CD14-positive monocyte (primary cell): ENCODE data around the gene KRTAP2-1. TPM values are rescaled to one million over a fixed set of nuclear protein-coding genes. Genes with fewer than 3 reads are reported as not detected.

Experiments used
- DNase-seq, 3 donors: peaks; one replicate each; pipeline ENCODE4 v3.0.0-alpha.2; 2011 to 2022
- H2AFZ ChIP-seq: 2 replicates; pipeline ENCODE4 v1.6.0; 2012; ENCODE audit warnings: mild to moderate bottlenecking, low read depth, low read length, inconsistent platforms; ENCODE audit not compliant: insufficient read depth, poor library complexity, severe bottlenecking
- H3K27ac ChIP-seq, 2 donors: 1 replicate in 1 of 2; 2 replicates in 1 of 2; pipeline ENCODE4 v1.5.1; 2012 to 2013; ENCODE audit warnings: low read length in 2 of 2, control low read depth in 1 of 2, inconsistent platforms in 1 of 2, low read depth in 1 of 2, mild to moderate bottlenecking in 1 of 2
- H3K27me3 ChIP-seq, 2 donors: one replicate each; pipeline versions ENCODE4 v1.6.0 to v1.6.1; 2011 to 2013; ENCODE audit warnings: low read length in 2 of 2; ENCODE audit not compliant: control insufficient read depth in 2 of 2, insufficient read depth in 2 of 2
- H3K36me3 ChIP-seq, 2 donors: replicated peaks in 1 of 2; 1 replicate in 1 of 2; 2 replicates in 1 of 2; pipeline versions ENCODE4 v1.5.1 to v1.6.1; 2012 to 2013; ENCODE audit warnings: low read length in 2 of 2, control low read depth in 1 of 2, inconsistent platforms in 1 of 2, mild to moderate bottlenecking in 1 of 2; ENCODE audit not compliant: insufficient read depth in 2 of 2, control insufficient read depth in 1 of 2
- H3K4me1 ChIP-seq, 2 donors: 1 replicate in 1 of 2; 2 replicates in 1 of 2; pipeline versions ENCODE4 v1.5.1 to v1.6.1; 2012 to 2013; ENCODE audit warnings: low read length in 2 of 2, control low read depth in 1 of 2, inconsistent platforms in 1 of 2, mild to moderate bottlenecking in 1 of 2, moderate library complexity in 1 of 2; ENCODE audit not compliant: insufficient read depth in 2 of 2, control insufficient read depth in 1 of 2
- H3K4me2 ChIP-seq: replicated peaks from 2 replicates; pipeline ENCODE3; 2012; ENCODE audit warnings: low read length, moderate library complexity, mild to moderate bottlenecking; ENCODE audit not compliant: poor library complexity, severe bottlenecking; ENCODE audit errors: extremely low read depth
- H3K4me3 ChIP-seq, 3 experiments: fragments of 200-600 bp in 1 of 3; sonication (generic) in 1 of 3; replicated peaks in 1 of 3; 1 replicate in 2 of 3; 2 replicates in 1 of 3; pipeline ENCODE4 v1.5.1; 2011 to 2013; ENCODE audit warnings: low read length in 3 of 3, mild to moderate bottlenecking in 3 of 3, control low read depth in 2 of 3, low read depth in 2 of 3, inconsistent platforms in 1 of 3, moderate library complexity in 1 of 3
- H3K79me2 ChIP-seq: 2 replicates; pipeline ENCODE4 v1.6.0; 2012; ENCODE audit warnings: mild to moderate bottlenecking, control low read depth, inconsistent platforms, low read length, moderate library complexity; ENCODE audit not compliant: insufficient read depth
- H3K9ac ChIP-seq: 2 replicates; pipeline ENCODE4 v1.6.0; 2017; ENCODE audit warnings: low read length, mild to moderate bottlenecking; ENCODE audit not compliant: insufficient read depth, poor library complexity, severe bottlenecking
- H3K9me3 ChIP-seq, 2 donors: replicated peaks in 1 of 2; 1 replicate in 1 of 2; 2 replicates in 1 of 2; pipeline versions ENCODE4 v1.5.1 to v1.6.1; 2012 to 2013; ENCODE audit warnings: low read length in 2 of 2, control low read depth in 1 of 2; ENCODE audit not compliant: control insufficient read depth in 1 of 2, insufficient read depth in 1 of 2
- H4K20me1 ChIP-seq: 2 replicates; pipeline ENCODE4 v1.6.0; 2012; ENCODE audit warnings: mild to moderate bottlenecking, low read length, control low read depth, moderate library complexity; ENCODE audit not compliant: insufficient read depth
- H3K27ac Mint-ChIP-seq, 7 donors: one replicate each; pipeline ENCODE4 v1.8.0; 2020; ENCODE audit warnings: mild to moderate bottlenecking in 7 of 7, mixed read lengths in 7 of 7, moderate library complexity in 6 of 7, inconsistent platforms in 2 of 7
- H3K27me3 Mint-ChIP-seq, 3 donors: one replicate each; pipeline ENCODE4 v1.8.0; 2021 to 2022; ENCODE audit warnings: low read depth in 3 of 3, mild to moderate bottlenecking in 3 of 3, mixed read lengths in 3 of 3, moderate library complexity in 3 of 3, inconsistent platforms in 1 of 3
- H3K36me3 Mint-ChIP-seq, 2 donors: one replicate each; pipeline ENCODE4 v1.8.0; 2020; ENCODE audit warnings: mixed read lengths in 2 of 2, inconsistent platforms in 1 of 2, mild to moderate bottlenecking in 1 of 2
- H3K4me1 Mint-ChIP-seq: one replicate; pipeline ENCODE4 v1.8.0; 2020; ENCODE audit warnings: mild to moderate bottlenecking, mixed read lengths
- H3K4me3 Mint-ChIP-seq, 2 donors: one replicate each; pipeline ENCODE4 v1.8.0; 2020; ENCODE audit warnings: mild to moderate bottlenecking in 2 of 2, mixed read lengths in 2 of 2, moderate library complexity in 1 of 2
- H3K9me3 Mint-ChIP-seq, 7 donors: one replicate each; pipeline ENCODE4 v1.8.0; 2020 to 2022; ENCODE audit warnings: mixed read lengths in 7 of 7, mild to moderate bottlenecking in 6 of 7, moderate library complexity in 6 of 7, inconsistent platforms in 2 of 7
- CTCF ChIP-seq: fragments of 200-600 bp; IDR thresholded peaks from one replicate; pipeline ENCODE4 v1.8.0; 2022; ENCODE audit warnings: antibody characterized with exemption, mild to moderate bottlenecking
- WGBS: methylation state at CpG from one replicate; pipeline ENCODE4 v1.1.5; 2013; ENCODE audit warnings: missing lambda C conversion rate; ENCODE audit not compliant: insufficient coverage; 5-methylcytosine and 5-hydroxymethylcytosine counted together
- intact Hi-C, 2 donors: fragments of 100-400 bp; cut with micrococcal nuclease; formaldehyde crosslinking; loops; one replicate each; pipeline versions ENCODE4 v1.15.0 to v1.15.1; 2023
- polyA plus RNA-seq, 3 donors: library from polyadenylated mRNA; depleted of rRNA in 1 of 3; unstranded in 2 of 3; stranded (reverse) in 1 of 3; fragments of 300-500 nt in 2 of 3; fragments of >200 nt in 1 of 3; fragmentation: Illumina TruSeq in 2 of 3; gene quantifications; 1 replicate in 2 of 3; 2 replicates in 1 of 3; pipeline ENCODE4 v1.2.3, GENCODE V29; 2012 to 2021

Gene KRTAP2-1
- polyA plus RNA-seq, 3 donors = not detected

- Histone ChIP-seq H3K36me3 (no peaks in the 10 kb centered on the region), H3K27me3 (no peaks in the 10 kb centered on the region), H3K79me2 (no peaks in the 10 kb centered on the region), H3K4me2 (no peak overlapping the region), H2AFZ (no peak overlapping the region), H3K9ac (no peak overlapping the region), H3K27ac (no peak overlapping the region), H3K4me3 (no peak overlapping the region), H3K4me1 (no peaks in the 10 kb centered on the region), H3K9me3 (no peaks in the 10 kb centered on the region), H4K20me1 (no peaks in the 10 kb centered on the region)
- Mint-ChIP-seq H3K4me1 (no peaks in the 10 kb centered on the region), H3K4me3 (no peak overlapping the region), H3K36me3 (no peaks in the 10 kb centered on the region), H3K27ac (no peak overlapping the region), H3K9me3 (peaks cover 0 to 2% (median 0%) of the 10 kb centered on the region in 7 donors), H3K27me3 (peaks cover 0 to 3% (median 2%) of the 10 kb centered on the region in 3 donors)
- 88% methylated on average over 1 of the region's 1 CpG for WGBS
- intact Hi-C loops = no loop called here
- no peak for TF ChIP-seq CTCF
- no peak for DNase-seq
Measured at GRCh38 chr17:41013606-41014005, 33.5 kb downstream of the KRTAP2-1 start.

GRCh38 chr17:41013181-41013580 is 33.9 kb downstream of the KRTAP2-1 start:
- H3K27ac Mint-ChIP-seq = no peak overlapping the region

More at GRCh38 chr17:41013181-41013580, 33.9 kb downstream of the KRTAP2-1 start:
- intact Hi-C loops = no loop called here
- H3K4me1 ChIP-seq = no peaks in the 10 kb centered on the region
- H2AFZ ChIP-seq = no peak overlapping the region
- no peaks in the 10 kb centered on the region for H3K9me3 ChIP-seq
- WGBS = no CpG with 5 or more reads among the region's 3 CpGs
- Mint-ChIP-seq H3K4me1 (no peaks in the 10 kb centered on the region), H3K27me3 (peaks cover 0 to 3% (median 3%) of the 10 kb centered on the region in 3 donors), H3K36me3 (no peaks in the 10 kb centered on the region), H3K4me3 (no peak overlapping the region), H3K9me3 (peaks cover 0 to 2% (median 0%) of the 10 kb centered on the region in 7 donors)
- H3K36me3 ChIP-seq = no peaks in the 10 kb centered on the region
- no peaks in the 10 kb centered on the region for H4K20me1 ChIP-seq
- no peak for DNase-seq
- no peaks in the 10 kb centered on the region for H3K79me2 ChIP-seq
- no peak overlapping the region for H3K4me2 ChIP-seq
- TF ChIP-seq CTCF = no peak
- no peaks in the 10 kb centered on the region for H3K27me3 ChIP-seq
- no peak overlapping the region for H3K9ac ChIP-seq
- no peak overlapping the region for H3K27ac ChIP-seq
- H3K4me3 ChIP-seq = no peak overlapping the region
